ENCODE results near the gene PTCSC3. TPM values are rescaled to one million over a fixed set of nuclear protein-coding genes. Genes with fewer than 3 reads are reported as not detected.

PTCSC3 gene
- total RNA-seq, 2 donors from 2014 or later: not detected

DNA sequence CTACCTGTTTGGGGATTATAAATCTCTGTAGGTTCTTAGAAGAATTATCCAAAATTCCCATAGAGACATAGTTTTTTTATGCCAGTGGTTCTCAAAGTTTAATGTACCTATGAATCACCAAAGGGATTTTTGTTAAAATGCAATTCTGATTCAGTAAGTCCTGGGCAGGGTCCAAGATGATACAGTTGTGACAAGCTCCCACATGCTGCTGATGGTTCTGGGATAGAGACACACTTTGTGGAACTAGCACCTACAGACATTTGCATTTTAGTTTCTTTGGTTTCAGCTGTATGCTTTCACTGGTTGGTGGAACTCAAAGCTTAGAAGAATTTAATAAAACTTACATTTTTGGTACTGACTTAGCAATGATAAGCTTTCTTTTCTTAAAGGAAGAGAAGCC lies 80.4 kb downstream of the PTCSC3 start:
- no peaks in the 10 kb centered on the region for H3K27me3 ChIP-seq
- TF ChIP-seq CTCF (IDR thresholded peaks at IDR 0.05): no peak
- no peak for TF ChIP-seq POLR2A (IDR thresholded peaks at IDR 0.05)
- no peaks in the 10 kb centered on the region for H3K36me3 ChIP-seq (replicated peaks in 1 of 2; ENCODE audit: insufficient read depth in 1 of 2, low read depth in 2 of 2)
- no peaks in the 10 kb centered on the region for H3K9me3 ChIP-seq
- peaks cover 8% of the 10 kb centered on the region for H3K4me1 ChIP-seq
- H3K27ac ChIP-seq: no peak overlapping the region
- ATAC-seq (no peak), DNase-seq (no peak)
- H3K4me3 ChIP-seq: no peak overlapping the region
- intact Hi-C loops (cut with DNase I): no loop called here

DNA sequence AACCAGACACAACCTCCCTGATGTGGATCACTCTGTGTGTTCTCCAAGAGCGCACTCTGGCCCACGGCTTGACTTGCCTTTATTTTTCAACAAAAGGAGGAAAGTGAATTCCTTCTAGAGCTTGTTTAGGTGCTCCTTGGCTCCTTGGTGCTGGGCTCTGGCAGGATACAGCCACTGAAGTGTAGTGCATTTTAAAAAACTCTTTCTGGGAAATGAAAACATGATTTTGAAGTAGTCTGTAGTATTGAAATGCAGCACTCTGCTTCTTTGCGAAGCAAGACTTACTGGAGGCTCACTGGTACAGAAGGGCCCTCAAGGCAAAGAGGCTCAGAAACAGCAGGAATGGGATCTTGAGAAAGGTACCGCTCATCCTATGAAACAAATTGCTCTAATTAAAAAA lies 81.6 kb downstream of the PTCSC3 start:
- Histone ChIP-seq H3K27ac (no peak overlapping the region), H3K4me3 (no peak overlapping the region), H3K27me3 (no peaks in the 10 kb centered on the region), H3K9me3 (no peaks in the 10 kb centered on the region), H3K36me3 (replicated peaks in 1 of 2; ENCODE audit: insufficient read depth in 1 of 2, low read depth in 2 of 2) (no peaks in the 10 kb centered on the region), H3K4me1 (peaks cover 14% of the 10 kb centered on the region)
- no peak for TF ChIP-seq CTCF (IDR thresholded peaks at IDR 0.05)
- DNase-seq: no peak
- intact Hi-C loops (cut with DNase I): no loop called here
- no peak for ATAC-seq
- 77 to 83% methylated on average over 4 of the region's 4 CpGs for WGBS, 2 donors

DNA sequence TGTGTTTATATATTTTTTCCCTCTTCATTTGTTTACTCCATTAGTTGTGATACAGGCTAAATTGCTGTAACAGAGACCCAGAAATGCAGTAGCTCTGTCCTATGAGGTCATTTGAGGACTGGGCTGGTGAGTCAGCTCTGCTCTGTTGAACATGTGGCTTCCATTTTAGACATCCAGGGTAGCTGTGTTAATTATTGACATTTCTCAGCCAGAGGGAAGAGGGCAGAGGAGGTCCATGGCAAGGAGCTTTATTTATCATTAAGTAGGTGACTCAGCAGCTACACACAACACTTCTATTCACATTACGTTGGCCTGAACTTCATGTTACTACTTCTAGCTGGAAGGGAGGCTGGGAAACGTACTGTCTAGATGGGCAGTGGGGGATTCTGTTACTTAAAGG lies 85.4 kb downstream of the PTCSC3 start:
- peak; percentile 100 for ATAC-seq
- DNase-seq: peak; percentile 43 to 82 (median 70)
- no peak overlapping the region for H3K4me3 ChIP-seq
- H3K9me3 ChIP-seq: no peaks in the 10 kb centered on the region
- H3K27ac ChIP-seq: peak overlapping the region; percentile 44 to 68 (median 47)
- H3K4me1 ChIP-seq: peaks cover 14% of the 10 kb centered on the region
- TF ChIP-seq POLR2A (IDR thresholded peaks at IDR 0.05): no peak
- TF ChIP-seq CTCF (IDR thresholded peaks at IDR 0.05): no peak
- intact Hi-C loops (cut with DNase I): no loop called here
- 8 to 15% methylated on average over 2 of the region's 2 CpGs for WGBS, 2 donors
- no peaks in the 10 kb centered on the region for H3K27me3 ChIP-seq
- no peaks in the 10 kb centered on the region for H3K36me3 ChIP-seq (replicated peaks in 1 of 2; ENCODE audit: insufficient read depth in 1 of 2, low read depth in 2 of 2)

DNA sequence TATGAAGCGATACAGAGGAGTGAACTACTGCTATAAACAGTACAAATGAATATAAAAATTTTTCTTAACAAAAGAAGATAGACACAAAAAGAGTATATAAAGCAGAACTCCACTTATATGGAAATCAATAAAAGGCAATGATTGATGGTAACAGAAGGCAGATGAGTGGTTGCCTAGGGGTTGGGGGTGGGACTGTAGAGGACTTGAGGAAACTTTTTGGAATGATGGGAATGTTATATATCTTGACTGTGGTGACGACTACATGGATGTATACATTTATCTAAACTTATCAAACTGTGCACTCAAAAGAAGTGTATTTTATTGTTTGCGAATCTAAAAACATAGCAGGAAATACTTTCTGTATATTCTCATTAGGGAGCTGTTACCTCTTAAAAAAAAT lies 89.1 kb downstream of the PTCSC3 start:
- no peak overlapping the region for H3K27ac ChIP-seq
- H3K36me3 ChIP-seq (replicated peaks in 1 of 2; ENCODE audit: insufficient read depth in 1 of 2, low read depth in 2 of 2): no peaks in the 10 kb centered on the region
- WGBS, 2 donors: 47 to 69% methylated on average over 3 of the region's 3 CpGs
- no peaks in the 10 kb centered on the region for H3K27me3 ChIP-seq
- intact Hi-C loops (cut with DNase I): no loop called here
- ATAC-seq (no peak), DNase-seq (no peak)
- TF ChIP-seq POLR2A (IDR thresholded peaks at IDR 0.05) (no peak), CTCF (IDR thresholded peaks at IDR 0.05) (no peak)
- no peak overlapping the region for H3K4me3 ChIP-seq
- no peaks in the 10 kb centered on the region for H3K9me3 ChIP-seq
- H3K4me1 ChIP-seq: peaks cover 14% of the 10 kb centered on the region

GRCh38 chr14:36086629-36087395 lies 89.7 kb downstream of the PTCSC3 start:
- TF ChIP-seq POLR2A (IDR thresholded peaks at IDR 0.05) (no peak), CTCF (IDR thresholded peaks at IDR 0.05) (no peak)
- H3K36me3 ChIP-seq (replicated peaks in 1 of 2; ENCODE audit: insufficient read depth in 1 of 2, low read depth in 2 of 2): no peaks in the 10 kb centered on the region
- no peaks in the 10 kb centered on the region for H3K27me3 ChIP-seq
- ATAC-seq (no peak), DNase-seq (no peak)
- no peak overlapping the region for H3K27ac ChIP-seq
- H3K4me3 ChIP-seq: no peak overlapping the region
- peaks cover 14% of the 10 kb centered on the region for H3K4me1 ChIP-seq
- H3K9me3 ChIP-seq: no peaks in the 10 kb centered on the region
- intact Hi-C loops (cut with DNase I): no loop called here
- WGBS, 2 donors: 3% methylated on average over 1 of the region's 1 CpG

All from body of pancreas (tissue), 4 donors.